Left ventricle myocardium inferior (tissue), 1 donor: ENCODE data around the gene NUTM2D. TPM values are rescaled to one million over a fixed set of nuclear protein-coding genes. Genes with fewer than 3 reads are reported as not detected.
A peak's percentile ranks its signal among the peaks of the same experiment; 100 is the strongest.
"Not testable (repeated sequence)": the region's sequence is repeated elsewhere in the genome, so short reads cannot be mapped to it uniquely, and the experiment has no call there.

ENCODE experiments used
- DNase-seq: peaks from one replicate; pipeline ENCODE4 v3.0.0-alpha.2; 2020
- H3K27ac ChIP-seq: fragments of 200-600 bp; replicated peaks from 2 replicates; pipeline ENCODE4 v1.8.0; 2021
- H3K27me3 ChIP-seq: fragments of 200-600 bp; 2 replicates; pipeline ENCODE4 v1.8.0; 2021; ENCODE audit warnings: low read depth
- H3K36me3 ChIP-seq: fragments of 200-600 bp; 2 replicates; pipeline ENCODE4 v1.8.0; 2021
- H3K4me1 ChIP-seq: fragments of 200-600 bp; 2 replicates; pipeline ENCODE4 v1.8.0; 2021
- H3K4me3 ChIP-seq: fragments of 200-600 bp; 2 replicates; pipeline ENCODE4 v1.8.0; 2021; ENCODE audit warnings: mild to moderate bottlenecking, moderate library complexity
- H3K9me3 ChIP-seq: fragments of 200-600 bp; replicated peaks from 2 replicates; pipeline ENCODE4 v1.8.0; 2021
- intact Hi-C: fragments of 100-400 bp; cut with micrococcal nuclease; formaldehyde crosslinking; loops from one replicate; pipeline ENCODE4 v1.11.0; 2022
- total RNA-seq: library from RNA; stranded (reverse); fragmentation: NEBNext Ultra II Directional; extraction: Animal tissue kit (Norgen Biotek cat#: 25700); gene quantifications from one replicate; pipeline ENCODE4 v1.2.1, GENCODE V29; 2021
- donor health status: DM: no; HTN: yes; CAD: no; lungs with severe emphysema.

The NUTM2D gene
- total RNA-seq, 1 donor from 2014 or later = 6.0 TPM

- H3K4me1 ChIP-seq, H3K27me3 ChIP-seq, intact Hi-C loops, H3K9me3 ChIP-seq, DNase-seq, H3K27ac ChIP-seq, H3K36me3 ChIP-seq: not testable (repeated sequence)
- H3K4me3 ChIP-seq = peak overlapping the region; percentile 37
These were observed 33.8 kb downstream of the NUTM2D start for GRCh38 chr10:87391360-87391759.

DNA sequence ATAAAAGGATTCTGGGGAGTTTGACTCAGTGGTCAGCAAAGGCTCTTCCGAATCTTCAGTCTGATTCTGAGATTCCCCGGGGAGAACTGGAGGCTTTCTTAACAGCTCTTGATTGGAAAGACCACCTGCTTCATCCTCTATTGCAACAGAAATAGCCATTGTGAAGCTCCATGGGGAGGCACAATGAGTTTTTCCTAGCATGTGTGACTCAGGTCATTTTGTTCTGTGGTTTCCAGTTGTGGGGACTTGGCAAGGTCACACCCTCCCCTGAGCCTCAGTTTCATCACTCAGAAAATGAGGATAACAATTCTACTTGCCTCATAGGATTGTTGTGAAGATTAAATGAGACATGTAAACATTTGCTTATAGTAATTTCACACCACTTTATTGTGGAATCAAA lies 38.7 kb downstream of the NUTM2D start:
- H3K27ac ChIP-seq, H3K9me3 ChIP-seq, intact Hi-C loops, H3K36me3 ChIP-seq, H3K4me1 ChIP-seq, DNase-seq, H3K4me3 ChIP-seq, H3K27me3 ChIP-seq: not testable (repeated sequence)

DNA sequence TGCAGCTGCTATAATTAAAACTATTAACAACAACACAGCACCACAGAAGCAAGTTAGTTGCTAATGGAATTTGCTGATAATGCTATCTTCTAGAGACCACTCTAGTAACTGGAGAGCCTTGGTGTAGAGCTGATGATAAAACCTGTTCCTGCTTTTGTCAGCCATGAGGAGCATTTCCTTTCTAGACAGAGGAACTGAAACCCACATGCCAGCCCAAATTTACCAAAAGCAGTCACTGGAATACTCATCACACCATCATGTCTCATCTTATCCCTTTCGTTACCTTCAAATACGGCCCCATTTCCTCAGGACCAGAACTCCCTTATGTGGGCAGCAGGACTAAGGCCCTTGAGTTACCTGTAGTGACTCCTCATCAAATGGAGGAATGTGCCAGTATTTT lies 40.9 kb downstream of the NUTM2D start:
- H3K27ac ChIP-seq, H3K4me1 ChIP-seq, H3K9me3 ChIP-seq, H3K27me3 ChIP-seq, H3K4me3 ChIP-seq, H3K36me3 ChIP-seq, DNase-seq, intact Hi-C loops: not testable (repeated sequence)

GRCh38 chr10:87407516-87408467 lies 50.2 kb downstream of the NUTM2D start:
- H3K4me1 ChIP-seq, H3K27ac ChIP-seq, H3K9me3 ChIP-seq, DNase-seq, H3K36me3 ChIP-seq, intact Hi-C loops: not testable (repeated sequence)
- Histone ChIP-seq H3K4me3 (peak overlapping the region; percentile 29), H3K27me3 (peaks cover 24% of the 10 kb centered on the region)

DNA sequence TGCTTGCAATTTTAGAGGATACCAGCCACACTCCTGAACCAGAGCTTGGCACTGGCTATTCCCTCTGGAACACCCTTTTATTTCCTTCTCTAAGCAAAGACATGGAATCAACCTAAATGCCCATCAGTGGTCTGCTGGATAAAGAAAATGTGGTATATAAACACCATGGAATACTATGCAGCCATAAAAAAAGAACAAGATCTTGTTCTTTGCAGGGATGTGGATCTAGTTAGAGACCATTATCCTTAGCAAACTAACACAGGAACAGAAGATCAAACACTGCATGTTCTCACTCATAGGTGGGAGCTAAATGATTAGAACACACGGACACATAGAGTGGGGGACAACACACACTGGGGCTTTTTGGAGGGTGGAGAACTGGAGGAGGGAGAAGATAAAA lies 56.4 kb downstream of the NUTM2D start:
- H3K4me1 ChIP-seq, H3K27me3 ChIP-seq, H3K9me3 ChIP-seq, DNase-seq, H3K4me3 ChIP-seq, intact Hi-C loops, H3K27ac ChIP-seq, H3K36me3 ChIP-seq: not testable (repeated sequence)

Other genes with a start within 250 kb of the NUTM2D start
- gene NUTM2A, start 132.3 kb upstream of the NUTM2D start, total RNA-seq = 2.2 TPM
- 5.4 TPM for gene MINPP1, start 147.1 kb downstream of the NUTM2D start, total RNA-seq